GM10248 (cell line): Measurements from ENCODE around the gene GALNT14.

Experiments used
- CTCF ChIA-PET: fragments of 300-600 bp; sonication (Branson Sonifier 250); formaldehyde crosslinking; extraction: SDS; loops from one replicate; lab custom pipeline; 2021; ENCODE audit warnings: antibody characterized with exemption; lab: Yijun Ruan, JAX
- POLR2A ChIA-PET: fragments of 350-650 bp; sonication (Branson Sonifier 250); formaldehyde crosslinking; extraction: SDS; loops from one replicate; lab custom pipeline; 2020; ENCODE audit warnings: antibody characterized with exemption; lab: Yijun Ruan, JAX
- DNase-seq: peaks from one replicate; pipeline ENCODE4 v3.0.0; 2012; ENCODE audit errors: extremely low spot score
- CTCF ChIP-seq: IDR thresholded peaks from 2 replicates; pipeline ENCODE4 v1.5.1; 2012; ENCODE audit warnings: mild to moderate bottlenecking, low read depth; ENCODE audit errors: extremely low read depth, missing control alignments, control extremely low read depth

Gene GALNT14

GRCh38 chr2:31168291-31168690 lies 30.1 kb upstream of the GALNT14 start:
- CTCF ChIA-PET: interaction anchor here (1.5 to 6.7 kb wide), 6 partner anchors 9 to 456 kb away, joined by 3 to 102 read pairs (median 24); no protein-coding TSS in a partner anchor

GRCh38 chr2:31166925-31167324 lies 28.7 kb upstream of the GALNT14 start:
- CTCF ChIA-PET: interaction anchor here (1.3 to 6.7 kb wide), 3 partner anchors 167 to 455 kb away, joined by 3 to 102 read pairs (median 36); no protein-coding TSS in a partner anchor
- POLR2A ChIA-PET: no interaction called here
- no peak for TF ChIP-seq CTCF
- no peak for DNase-seq

More at GRCh38 chr2:31168291-31168690, 30.1 kb upstream of the GALNT14 start:
- DNase-seq: no peak
- TF ChIP-seq CTCF: no peak
- POLR2A ChIA-PET: no interaction called here

- TF ChIP-seq CTCF: no peak
- CTCF ChIA-PET: interaction anchor here (1.8 to 2.2 kb wide), 2 partner anchors 7 to 12 kb away, joined by 6 to 11 read pairs; no protein-coding TSS in a partner anchor
- DNase-seq: no peak
- POLR2A ChIA-PET: no interaction called here
Measured at GRCh38 chr2:31163011-31163539, 24.8 kb upstream of the GALNT14 start.

- no peak for DNase-seq
- TF ChIP-seq CTCF: no peak
- POLR2A ChIA-PET: no interaction called here
- CTCF ChIA-PET: interaction anchor here (1.1 to 2.2 kb wide), 3 partner anchors 9 to 450 kb away, joined by 3 to 11 read pairs (median 5); no protein-coding TSS in a partner anchor
Measured at GRCh38 chr2:31161637-31162036, 23.4 kb upstream of the GALNT14 start.

- no peak for DNase-seq
- POLR2A ChIA-PET: no interaction called here
- CTCF ChIA-PET: interaction anchor here (1.6 to 7.7 kb wide), 6 partner anchors 10 to 439 kb away, joined by 5 to 45 read pairs (median 6); no protein-coding TSS in a partner anchor
- no peak for TF ChIP-seq CTCF
Measured at GRCh38 chr2:31151501-31151900, 13.3 kb upstream of the GALNT14 start.

- CTCF ChIA-PET: interaction anchor here (1.6 to 7.7 kb wide), 4 partner anchors 13 to 438 kb away, joined by 5 to 45 read pairs (median 6); no protein-coding TSS in a partner anchor
- no peak for DNase-seq
- POLR2A ChIA-PET: no interaction called here
- TF ChIP-seq CTCF: no peak
Measured at GRCh38 chr2:31150120-31150670, 12.0 kb upstream of the GALNT14 start.
